Central memory CD4-positive, alpha-beta T cell (primary cell): ENCODE data around the gene EIF4G1.
"Not testable (repeated sequence)": the region's sequence is repeated elsewhere in the genome, so short reads cannot be mapped to it uniquely, and the experiment has no call there.

Source experiments
- DNase-seq: peaks from one replicate; pipeline ENCODE4 v3.0.0; 2022

The EIF4G1 gene

GRCh38 chr3:184336547-184337398 is 22.4 kb downstream of the EIF4G1 start:
- no peak for DNase-seq

DNA sequence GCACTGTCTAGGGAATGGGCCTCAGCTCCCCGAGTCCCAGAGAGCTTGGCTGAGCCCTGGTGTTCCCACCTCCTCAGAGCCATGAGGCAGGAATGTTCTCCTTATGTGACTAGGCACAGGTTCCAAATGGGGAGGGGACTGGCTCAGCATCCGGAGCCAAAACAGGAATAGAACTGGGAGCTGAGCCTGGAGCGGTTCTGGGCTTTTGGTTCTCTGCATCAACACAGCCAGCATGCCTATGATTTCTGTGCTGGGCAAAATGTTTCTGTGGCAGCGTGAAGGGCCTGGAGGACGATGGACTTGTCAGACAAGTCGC is 23.0 kb downstream of the EIF4G1 start, which contains the start of gene FAM131A:
Gene FAM131A (plus strand): TSS at position 202 of the 316 bp plus-strand sequence. CDS start 31 bp downstream, at position 233.
- no peak for DNase-seq

GRCh38 chr3:184337981-184338380 is 23.6 kb downstream of the EIF4G1 start:
- no peak for DNase-seq

DNA sequence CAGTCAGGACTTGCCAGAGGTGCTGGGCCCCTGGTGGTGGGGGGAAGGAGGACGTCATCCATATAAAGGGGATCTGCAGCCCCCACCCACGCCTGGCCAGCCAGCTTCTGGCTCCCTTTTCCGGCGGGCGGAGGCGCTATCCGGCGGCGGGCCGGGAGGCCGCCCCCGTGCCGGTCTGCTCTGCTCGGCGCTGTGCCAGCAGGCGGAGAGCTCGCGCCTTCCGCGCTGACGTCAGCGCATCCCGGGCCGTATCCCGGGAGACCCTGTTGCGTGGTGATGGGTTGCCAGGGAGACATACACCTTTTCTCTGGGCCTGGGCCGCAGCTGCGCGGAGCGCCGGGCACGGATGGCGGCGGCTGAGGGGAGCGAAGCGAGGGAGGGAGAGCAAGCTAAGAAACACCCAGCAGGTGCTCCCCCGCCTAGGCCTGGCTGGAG is 24.1 kb downstream of the EIF4G1 start:
- DNase-seq, result no peak

DNA sequence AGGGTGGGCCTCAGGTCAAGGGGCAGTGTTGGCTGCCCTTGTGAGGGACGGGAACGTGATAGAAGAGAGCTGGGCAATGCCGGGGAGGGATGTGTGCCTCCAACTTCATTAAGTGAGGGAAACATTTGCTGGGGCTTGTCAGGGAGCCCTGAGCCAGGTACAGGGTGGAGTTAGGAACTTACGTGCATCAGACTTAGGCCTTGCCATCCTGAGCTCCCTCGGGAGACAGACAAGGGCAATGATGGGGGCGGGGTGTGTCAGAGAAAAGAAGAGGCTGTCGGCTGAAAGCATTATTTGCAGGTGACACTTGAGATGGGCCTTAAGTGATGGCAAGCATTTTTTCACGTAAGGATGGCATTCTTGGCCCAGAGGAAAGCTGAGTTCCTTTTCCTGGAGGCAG is 24.6 kb downstream of the EIF4G1 start:
- no peak for DNase-seq

DNA sequence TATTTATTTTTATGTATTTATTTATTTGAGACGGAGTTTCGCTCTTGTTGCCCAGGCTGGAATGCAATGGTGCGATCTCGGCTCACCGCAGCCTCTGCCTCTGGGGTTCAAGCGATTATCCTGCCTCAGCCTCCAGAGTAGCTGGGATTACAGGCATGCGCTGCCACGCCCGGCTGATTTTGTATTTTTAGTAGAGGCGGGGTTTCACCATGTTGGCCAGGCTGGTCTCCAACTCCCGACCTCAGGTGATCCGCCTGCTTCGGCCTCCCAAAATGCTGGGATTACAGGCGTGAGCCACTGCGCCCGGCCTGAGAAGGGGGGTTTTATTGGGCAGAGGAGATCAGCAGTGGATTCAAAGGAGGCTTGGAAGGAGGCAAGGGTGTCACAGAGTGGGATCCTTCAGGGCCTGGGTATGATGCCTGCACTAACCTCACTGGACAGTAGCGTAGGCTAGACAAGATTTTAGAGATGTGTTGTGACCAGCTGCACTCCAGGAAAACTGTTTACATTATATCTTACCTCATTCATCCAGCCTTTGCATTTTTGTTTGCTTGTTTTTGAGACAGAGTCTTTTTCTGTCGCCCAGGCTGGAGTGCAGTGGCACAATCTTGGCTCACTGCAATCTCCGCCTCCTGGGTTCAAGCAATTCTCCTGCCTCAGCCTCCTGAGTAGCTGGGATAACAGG is 25.2 kb downstream of the EIF4G1 start:
- DNase-seq, result not testable (repeated sequence)

- no peak for DNase-seq
Measured at GRCh38 chr3:184341925-184342324, 27.5 kb downstream of the EIF4G1 start.

- no peak for DNase-seq
Measured at GRCh38 chr3:184343200-184343876, 28.9 kb downstream of the EIF4G1 start.

DNA sequence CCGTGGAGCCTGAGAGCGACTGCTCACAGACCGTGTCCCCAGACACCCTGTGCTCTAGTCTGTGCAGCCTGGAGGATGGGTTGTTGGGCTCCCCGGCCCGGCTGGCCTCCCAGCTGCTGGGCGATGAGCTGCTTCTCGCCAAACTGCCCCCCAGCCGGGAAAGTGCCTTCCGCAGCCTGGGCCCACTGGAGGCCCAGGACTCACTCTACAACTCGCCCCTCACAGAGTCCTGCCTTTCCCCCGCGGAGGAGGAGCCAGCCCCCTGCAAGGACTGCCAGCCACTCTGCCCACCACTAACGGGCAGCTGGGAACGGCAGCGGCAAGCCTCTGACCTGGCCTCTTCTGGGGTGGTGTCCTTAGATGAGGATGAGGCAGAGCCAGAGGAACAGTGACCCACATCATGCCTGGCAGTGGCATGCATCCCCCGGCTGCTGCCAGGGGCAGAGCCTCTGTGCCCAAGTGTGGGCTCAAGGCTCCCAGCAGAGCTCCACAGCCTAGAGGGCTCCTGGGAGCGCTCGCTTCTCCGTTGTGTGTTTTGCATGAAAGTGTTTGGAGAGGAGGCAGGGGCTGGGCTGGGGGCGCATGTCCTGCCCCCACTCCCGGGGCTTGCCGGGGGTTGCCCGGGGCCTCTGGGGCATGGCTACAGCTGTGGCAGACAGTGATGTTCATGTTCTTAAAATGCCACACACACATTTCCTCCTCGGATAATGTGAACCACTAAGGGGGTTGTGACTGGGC is 30.3 kb downstream of the EIF4G1 start:
- no peak for DNase-seq

DNA sequence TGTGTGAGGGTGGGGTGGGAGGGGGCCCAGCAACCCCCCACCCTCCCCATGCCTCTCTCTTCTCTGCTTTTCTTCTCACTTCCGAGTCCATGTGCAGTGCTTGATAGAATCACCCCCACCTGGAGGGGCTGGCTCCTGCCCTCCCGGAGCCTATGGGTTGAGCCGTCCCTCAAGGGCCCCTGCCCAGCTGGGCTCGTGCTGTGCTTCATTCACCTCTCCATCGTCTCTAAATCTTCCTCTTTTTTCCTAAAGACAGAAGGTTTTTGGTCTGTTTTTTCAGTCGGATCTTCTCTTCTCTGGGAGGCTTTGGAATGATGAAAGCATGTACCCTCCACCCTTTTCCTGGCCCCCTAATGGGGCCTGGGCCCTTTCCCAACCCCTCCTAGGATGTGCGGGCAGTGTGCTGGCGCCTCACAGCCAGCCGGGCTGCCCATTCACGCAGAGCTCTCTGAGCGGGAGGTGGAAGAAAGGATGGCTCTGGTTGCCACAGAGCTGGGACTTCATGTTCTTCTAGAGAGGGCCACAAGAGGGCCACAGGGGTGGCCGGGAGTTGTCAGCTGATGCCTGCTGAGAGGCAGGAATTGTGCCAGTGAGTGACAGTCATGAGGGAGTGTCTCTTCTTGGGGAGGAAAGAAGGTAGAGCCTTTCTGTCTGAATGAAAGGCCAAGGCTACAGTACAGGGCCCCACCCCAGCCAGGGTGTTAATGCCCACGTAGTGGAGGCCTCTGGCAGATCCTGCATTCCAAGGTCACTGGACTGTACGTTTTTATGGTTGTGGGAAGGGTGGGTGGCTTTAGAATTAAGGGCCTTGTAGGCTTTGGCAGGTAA is 31.1 kb downstream of the EIF4G1 start:
- no peak for DNase-seq

- no peak for DNase-seq
Measured at GRCh38 chr3:184346480-184347190, 32.2 kb downstream of the EIF4G1 start.

- DNase-seq, result no peak
Measured at GRCh38 chr3:184347321-184348056, 33.1 kb downstream of the EIF4G1 start.

DNA sequence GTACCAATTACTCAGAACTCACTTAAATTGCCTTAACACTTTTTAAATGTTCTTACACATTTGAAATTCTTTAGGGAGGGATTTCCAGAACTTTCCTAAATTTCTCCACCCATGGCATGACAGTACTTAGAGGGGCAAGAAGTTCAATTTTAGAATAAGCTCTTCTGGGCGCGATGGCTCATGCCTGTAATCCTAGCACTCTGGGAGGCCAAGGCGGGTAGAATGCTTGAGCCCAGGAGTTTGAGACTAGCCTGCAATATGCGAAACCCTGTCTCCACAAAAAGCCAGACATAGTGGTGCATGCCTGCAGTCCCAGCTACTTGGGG is 33.6 kb downstream of the EIF4G1 start:
- no peak for DNase-seq

- DNase-seq, result no peak
Measured at GRCh38 chr3:184349563-184350470, 35.4 kb downstream of the EIF4G1 start.

GRCh38 chr3:184350618-184351017 is 36.2 kb downstream of the EIF4G1 start:
- DNase-seq, result no peak

DNA sequence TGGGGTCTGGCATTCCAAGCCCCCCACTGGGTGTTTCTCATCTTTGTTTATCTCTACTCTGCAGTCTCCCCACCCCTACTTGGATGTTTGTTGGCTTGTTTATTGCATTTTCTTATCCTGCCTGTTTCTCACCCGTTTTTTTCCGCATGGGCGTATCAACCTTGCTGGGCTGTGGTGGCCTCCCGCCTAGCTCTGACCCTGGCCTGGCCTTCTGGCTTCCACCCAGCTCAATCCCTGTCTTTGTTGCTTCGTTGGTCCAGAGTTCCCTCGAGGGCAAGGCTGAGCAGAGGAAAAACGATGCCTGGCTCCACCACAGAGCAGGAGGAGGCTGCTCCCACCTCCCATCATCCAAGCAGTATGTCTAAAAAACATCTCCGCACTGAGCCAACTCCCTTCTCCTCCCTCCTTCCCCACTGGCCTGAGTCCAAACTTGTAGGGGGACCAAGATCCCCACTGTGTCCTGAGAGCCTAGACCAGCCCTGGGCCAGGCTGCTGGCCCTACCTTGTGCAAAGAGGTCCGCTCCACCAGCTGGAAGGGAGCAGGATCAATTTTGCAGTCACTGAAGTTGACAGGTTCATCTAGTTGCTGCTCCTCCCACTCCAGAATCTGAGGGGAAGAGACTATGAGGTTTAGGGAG is 37.2 kb downstream of the EIF4G1 start:
- no peak for DNase-seq

GRCh38 chr3:184352149-184352785 is 37.9 kb downstream of the EIF4G1 start:
- DNase-seq, result no peak

DNA sequence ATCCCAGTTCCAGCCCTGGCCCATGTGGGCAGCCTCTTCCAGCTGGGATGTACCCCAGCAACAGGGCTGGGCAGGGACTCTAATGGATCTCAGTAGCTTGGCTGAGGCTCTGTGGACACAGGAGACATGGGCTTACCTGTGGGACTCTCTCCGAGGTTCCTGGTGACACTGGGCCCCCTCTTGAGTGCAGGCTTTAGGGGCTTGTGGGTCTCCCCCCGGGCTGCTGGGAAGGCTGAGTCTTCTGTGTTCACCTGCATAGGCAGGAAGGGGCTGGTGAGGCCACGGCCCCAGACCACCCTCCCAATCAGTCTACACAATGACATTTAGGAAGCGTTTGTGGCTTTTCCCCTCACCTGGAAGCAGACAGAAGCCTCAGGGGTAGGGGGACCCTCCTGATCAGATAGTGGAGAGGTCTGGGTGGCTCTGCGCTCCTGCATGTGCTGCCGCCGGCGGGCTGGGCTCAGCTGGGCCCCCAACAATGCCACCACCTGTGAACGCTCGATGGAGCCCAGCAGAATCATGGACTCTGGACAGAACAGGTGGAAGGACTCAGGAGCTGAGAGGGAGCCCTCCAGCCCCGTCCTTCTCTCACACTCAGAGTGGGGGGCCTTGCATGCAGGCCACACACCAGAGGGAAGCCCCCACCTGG is 38.6 kb downstream of the EIF4G1 start:
- no peak for DNase-seq
